Caco-2 (cell line): ENCODE results near the gene C3orf18. TPM values are rescaled to one million over a fixed set of nuclear protein-coding genes. Genes with fewer than 3 reads are reported as not detected.

Source experiments
- BruUV-seq: library from RNA; stranded (reverse); fragments of 400-500 nt; replicated peaks from 2 replicates; lab custom pipeline; 2021; lab: Mats Ljungman, UMichigan
- CTCF ChIA-PET: fragments of 300-600 bp; sonication (Branson Sonifier 250); formaldehyde crosslinking; loops from one replicate; lab custom pipeline; 2022; ENCODE audit warnings: antibody characterized with exemption; lab: Charles Lee
- POLR2A ChIA-PET: fragments of 300-600 bp; sonication (Branson Sonifier 250); formaldehyde crosslinking; loops from one replicate; lab custom pipeline; 2022; ENCODE audit warnings: antibody characterized with exemption; lab: Charles Lee
- DNase-seq, 2 experiments: peaks; one replicate each; pipeline versions ENCODE4 v3.0.0 to v3.0.0-alpha.2; 2020 to 2022
- H3K27me3 ChIP-seq: replicated peaks from 2 replicates; pipeline ENCODE4 v1.6.0; 2011; ENCODE audit warnings: low read length; ENCODE audit not compliant: control insufficient read depth, insufficient read depth
- H3K36me3 ChIP-seq: 2 replicates; pipeline ENCODE4 v1.5.1; 2011; ENCODE audit warnings: low read length; ENCODE audit not compliant: control insufficient read depth, insufficient read depth
- H3K4me1 ChIP-seq: fragments of 250-450 bp; sonication (Bioruptor Pico); 2 replicates; pipeline ENCODE4 v1.5.1; 2020; ENCODE audit warnings: mild to moderate bottlenecking
- H3K4me3 ChIP-seq: 2 replicates; pipeline ENCODE4 v1.5.1; 2011; ENCODE audit warnings: low read depth, mild to moderate bottlenecking, control low read depth, low read length
- H3K9me3 ChIP-seq: fragments of 250-450 bp; sonication (Bioruptor Pico); 2 replicates; pipeline ENCODE4 v1.5.1; 2020; ENCODE audit warnings: mild to moderate bottlenecking, moderate library complexity
- H3K27ac Mint-ChIP-seq: one replicate; pipeline ENCODE4 v1.8.0; 2022; ENCODE audit warnings: mixed read lengths; ENCODE audit not compliant: unreplicated experiment
- H3K27me3 Mint-ChIP-seq: one replicate; pipeline ENCODE4 v1.8.0; 2022; ENCODE audit warnings: mixed read lengths; ENCODE audit not compliant: insufficient read depth, unreplicated experiment
- H3K36me3 Mint-ChIP-seq: one replicate; pipeline ENCODE4 v1.8.0; 2022; ENCODE audit warnings: mild to moderate bottlenecking, mixed read lengths; ENCODE audit not compliant: insufficient read depth, unreplicated experiment
- H3K4me1 Mint-ChIP-seq: one replicate; pipeline ENCODE4 v1.8.0; 2022; ENCODE audit warnings: low read depth, mixed read lengths; ENCODE audit not compliant: unreplicated experiment
- H3K4me3 Mint-ChIP-seq: one replicate; pipeline ENCODE4 v1.8.0; 2022; ENCODE audit warnings: mild to moderate bottlenecking, moderate library complexity, mixed read lengths; ENCODE audit not compliant: unreplicated experiment
- H3K9me3 Mint-ChIP-seq: one replicate; pipeline ENCODE4 v1.8.0; 2022; ENCODE audit warnings: mixed read lengths; ENCODE audit not compliant: unreplicated experiment
- intact Hi-C: fragments of 100-400 bp; cut with micrococcal nuclease; formaldehyde crosslinking; loops from one replicate; pipeline ENCODE4 v1.10.0; 2022; ENCODE audit not compliant: unreplicated experiment
- total RNA-seq: library from RNA; stranded (reverse); gene quantifications from 2 replicates; pipeline ENCODE4 v1.2.3, GENCODE V29; 2022
- TF ChIP-seq, protein P1 (sequence below), 2 experiments: fragments of 200-600 bp in 1 of 2; IDR thresholded peaks; 1 replicate in 1 of 2; 2 replicates in 1 of 2; pipeline versions ENCODE4 v1.5.1 to v1.8.0; 2011 to 2022; ENCODE audit warnings: antibody characterized with exemption in 1 of 2, control low read depth in 1 of 2, inconsistent platforms in 1 of 2, low read depth in 1 of 2, low read length in 1 of 2, mild to moderate bottlenecking in 1 of 2, moderate library complexity in 1 of 2; ENCODE audit not compliant: insufficient read depth in 1 of 2, severe bottlenecking in 1 of 2, unreplicated experiment in 1 of 2

C3orf18 gene
- total RNA-seq, 1 experiment from 2014 or later: 2.1 TPM

- H3K4me1 ChIP-seq: peaks cover 11% of the 10 kb centered on the region
- Mint-ChIP-seq H3K36me3 (peaks cover 17% of the 10 kb centered on the region), H3K4me1 (peaks cover 17% of the 10 kb centered on the region), H3K27ac (no peak overlapping the region), H3K4me3 (no peak overlapping the region), H3K27me3 (peaks cover 4% of the 10 kb centered on the region), H3K9me3 (no peaks in the 10 kb centered on the region)
- intact Hi-C loops: no loop called here
- DNase-seq: no peak
- H3K4me3 ChIP-seq: no peak overlapping the region
- BruUV-seq: no TSS peak
- CTCF ChIA-PET: no interaction called here
- no peaks in the 10 kb centered on the region for H3K9me3 ChIP-seq
- H3K27me3 ChIP-seq: no peaks in the 10 kb centered on the region
- POLR2A ChIA-PET: no interaction called here
- TF ChIP-seq, protein P1, sequence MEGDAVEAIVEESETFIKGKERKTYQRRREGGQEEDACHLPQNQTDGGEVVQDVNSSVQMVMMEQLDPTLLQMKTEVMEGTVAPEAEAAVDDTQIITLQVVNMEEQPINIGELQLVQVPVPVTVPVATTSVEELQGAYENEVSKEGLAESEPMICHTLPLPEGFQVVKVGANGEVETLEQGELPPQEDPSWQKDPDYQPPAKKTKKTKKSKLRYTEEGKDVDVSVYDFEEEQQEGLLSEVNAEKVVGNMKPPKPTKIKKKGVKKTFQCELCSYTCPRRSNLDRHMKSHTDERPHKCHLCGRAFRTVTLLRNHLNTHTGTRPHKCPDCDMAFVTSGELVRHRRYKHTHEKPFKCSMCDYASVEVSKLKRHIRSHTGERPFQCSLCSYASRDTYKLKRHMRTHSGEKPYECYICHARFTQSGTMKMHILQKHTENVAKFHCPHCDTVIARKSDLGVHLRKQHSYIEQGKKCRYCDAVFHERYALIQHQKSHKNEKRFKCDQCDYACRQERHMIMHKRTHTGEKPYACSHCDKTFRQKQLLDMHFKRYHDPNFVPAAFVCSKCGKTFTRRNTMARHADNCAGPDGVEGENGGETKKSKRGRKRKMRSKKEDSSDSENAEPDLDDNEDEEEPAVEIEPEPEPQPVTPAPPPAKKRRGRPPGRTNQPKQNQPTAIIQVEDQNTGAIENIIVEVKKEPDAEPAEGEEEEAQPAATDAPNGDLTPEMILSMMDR (IDR thresholded peaks at IDR 0.05; ENCODE audit: insufficient read depth in 1 of 2, low read depth in 1 of 2, low read length in 1 of 2, severe bottlenecking in 1 of 2, unreplicated experiment in 1 of 2): no peak
- no peaks in the 10 kb centered on the region for H3K36me3 ChIP-seq
Measured at GRCh38 chr3:50609071-50609762, 41.7 kb upstream of the C3orf18 start.

GRCh38 chr3:50608278-50608677 lies 40.7 kb upstream of the C3orf18 start:
- no peak overlapping the region for H3K4me3 ChIP-seq

DNA sequence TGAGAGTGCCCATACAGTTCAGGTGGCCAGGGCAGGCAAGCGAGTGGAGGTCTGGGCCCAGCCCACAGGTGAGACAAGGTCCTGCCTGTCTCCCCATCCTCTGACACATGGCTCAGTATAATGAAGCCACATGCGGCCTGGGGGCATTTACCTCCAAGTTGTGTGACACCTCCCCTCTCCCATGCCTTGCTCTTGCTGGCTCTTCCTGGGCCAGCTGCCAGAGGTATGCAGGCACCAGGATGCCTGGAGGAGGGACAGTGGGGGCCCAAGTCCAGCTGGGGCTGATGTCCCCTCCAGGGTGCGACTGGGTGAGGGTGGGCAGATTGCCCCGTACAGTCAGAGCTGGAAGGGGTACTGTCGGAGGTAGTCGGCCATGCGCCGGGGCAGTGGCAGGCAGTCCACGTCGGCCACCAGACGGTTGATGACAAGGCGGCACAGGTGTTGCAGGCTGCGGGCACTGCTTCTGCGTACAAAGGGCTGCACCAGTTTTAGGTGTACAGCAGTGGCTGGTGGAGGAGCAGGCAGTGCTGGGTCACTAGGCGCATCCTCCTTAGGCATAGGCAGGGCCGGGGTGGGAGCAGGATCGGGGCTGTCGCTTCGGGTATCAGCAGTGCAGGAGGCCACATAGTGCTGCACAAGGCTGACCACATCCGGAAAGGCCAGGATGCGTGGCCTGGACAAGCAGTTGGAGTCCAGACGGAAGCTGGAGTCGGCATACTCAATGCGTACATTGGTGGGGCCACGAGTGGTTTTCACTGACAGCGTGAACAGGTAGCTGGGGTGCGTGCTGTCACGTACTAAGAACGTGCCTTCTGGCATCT lies 39.9 kb upstream of the C3orf18 start:
- intact Hi-C loops: no loop called here
- no peaks in the 10 kb centered on the region for H3K27me3 Mint-ChIP-seq
- no peak overlapping the region for H3K4me3 ChIP-seq
- BruUV-seq: no TSS peak
- no peaks in the 10 kb centered on the region for H3K9me3 ChIP-seq
- TF ChIP-seq, protein P1 (IDR thresholded peaks at IDR 0.05; ENCODE audit: insufficient read depth in 1 of 2, low read depth in 1 of 2, low read length in 1 of 2, severe bottlenecking in 1 of 2, unreplicated experiment in 1 of 2): no peak
- peaks cover 17% of the 10 kb centered on the region for H3K4me1 Mint-ChIP-seq
- peaks cover 20% of the 10 kb centered on the region for H3K4me1 ChIP-seq
- no peak overlapping the region for H3K27ac Mint-ChIP-seq
- peaks cover 16% of the 10 kb centered on the region for H3K36me3 Mint-ChIP-seq
- no peaks in the 10 kb centered on the region for H3K27me3 ChIP-seq
- no peaks in the 10 kb centered on the region for H3K36me3 ChIP-seq
- no peak for DNase-seq
- no peak overlapping the region for H3K4me3 Mint-ChIP-seq
- H3K9me3 Mint-ChIP-seq: no peaks in the 10 kb centered on the region
- POLR2A ChIA-PET: no interaction called here
- CTCF ChIA-PET: no interaction called here

More at GRCh38 chr3:50608278-50608677, 40.7 kb upstream of the C3orf18 start:
- no peaks in the 10 kb centered on the region for H3K36me3 ChIP-seq
- ChIA-PET CTCF (no interaction called here), POLR2A (no interaction called here)
- TF ChIP-seq, protein P1 (IDR thresholded peaks at IDR 0.05; ENCODE audit: insufficient read depth in 1 of 2, low read depth in 1 of 2, low read length in 1 of 2, severe bottlenecking in 1 of 2, unreplicated experiment in 1 of 2): no peak
- H3K36me3 Mint-ChIP-seq: peaks cover 17% of the 10 kb centered on the region
- peaks cover 14% of the 10 kb centered on the region for H3K4me1 ChIP-seq
- H3K4me3 Mint-ChIP-seq: no peak overlapping the region
- BruUV-seq: no TSS peak
- no peaks in the 10 kb centered on the region for H3K9me3 Mint-ChIP-seq
- H3K4me1 Mint-ChIP-seq: peaks cover 17% of the 10 kb centered on the region
- no peaks in the 10 kb centered on the region for H3K9me3 ChIP-seq
- no peak overlapping the region for H3K27ac Mint-ChIP-seq
- intact Hi-C loops: no loop called here
- H3K27me3 Mint-ChIP-seq: no peaks in the 10 kb centered on the region
- no peak for DNase-seq
- no peaks in the 10 kb centered on the region for H3K27me3 ChIP-seq
